Kidney (tissue), 14 donors: ENCODE measurements around the gene UNC13B. TPM values are rescaled to one million over a fixed set of nuclear protein-coding genes. Genes with fewer than 3 reads are reported as not detected.

Experiments
- DNase-seq, 5 donors: peaks; one replicate each; pipeline ENCODE4 v3.0.0-alpha.2; 2013 to 2020
- FAIRE-seq: peaks from 2 replicates; lab custom pipeline; 2012; peaks lifted over from hg19 to GRCh38; lab: Jason Lieb, UNC
- H3K27ac ChIP-seq, 2 donors: one replicate each; pipeline ENCODE4 v1.7.0; 2013; ENCODE audit warnings: low read depth in 2 of 2, low read length in 2 of 2, inconsistent platforms in 1 of 2
- H3K27me3 ChIP-seq: one replicate; pipeline ENCODE4 v1.7.1; 2013; ENCODE audit warnings: low read length, inconsistent platforms; ENCODE audit not compliant: control insufficient read depth, insufficient read depth
- H3K36me3 ChIP-seq, 3 donors: one replicate each; pipeline versions ENCODE4 v1.7.0 to v1.7.1; 2013; ENCODE audit warnings: low read length in 3 of 3, control low read depth in 1 of 3, inconsistent platforms in 1 of 3; ENCODE audit not compliant: insufficient read depth in 3 of 3, control insufficient read depth in 2 of 3
- H3K4me1 ChIP-seq, 3 donors: one replicate each; pipeline versions ENCODE4 v1.7.0 to v1.7.1; 2013; ENCODE audit warnings: low read length in 3 of 3, inconsistent platforms in 1 of 3, low read depth in 1 of 3; ENCODE audit not compliant: control insufficient read depth in 2 of 3, insufficient read depth in 2 of 3
- H3K4me3 ChIP-seq, 3 donors: one replicate each; pipeline versions ENCODE4 v1.7.0 to v1.8.1; 2013; ENCODE audit warnings: low read length in 3 of 3, control low read depth in 1 of 3, inconsistent platforms in 1 of 3
- H3K9ac ChIP-seq, 3 donors: one replicate each; pipeline versions ENCODE4 v1.7.0 to v1.7.1; 2013; ENCODE audit warnings: low read length in 3 of 3, control low read depth in 1 of 3, inconsistent platforms in 1 of 3
- H3K9me3 ChIP-seq, 3 donors: one replicate each; pipeline versions ENCODE4 v1.7.0 to v1.7.1; 2013; ENCODE audit warnings: low read length in 3 of 3, control low read depth in 1 of 3, inconsistent platforms in 1 of 3; ENCODE audit not compliant: control insufficient read depth in 2 of 3, insufficient read depth in 1 of 3
- CTCF ChIP-seq: IDR thresholded peaks from 3 replicates; pipeline ENCODE4 v1.5.1; 2012; ENCODE audit warnings: mild to moderate bottlenecking, moderate library complexity, borderline replicate concordance; ENCODE audit not compliant: insufficient read depth; ENCODE audit errors: extremely low read depth
- intact Hi-C: fragments of 100-400 bp; cut with DNase I; formaldehyde crosslinking; loops from one replicate; pipeline ENCODE4 v1.11.1; 2022
- polyA plus RNA-seq: library from polyadenylated mRNA; stranded (reverse); fragments of 350-450 nt; fragmentation: Illumina TruSeq; extraction: RNeasy Lipid Tissue Mini Kit (QIAGEN cat#74804); gene quantifications from one replicate; pipeline ENCODE4 v1.2.3, GENCODE V29; 2014; ENCODE audit warnings: low read depth, low replicate concordance; ENCODE audit not compliant: insufficient read depth
- total RNA-seq: library from RNA; stranded (reverse); fragmentation: NEBNext Ultra II Directional; extraction: Animal tissue kit (Norgen Biotek cat#: 25700); gene quantifications from one replicate; pipeline ENCODE4 v1.2.1, GENCODE V29; 2021
- donor health status: control.
- donor health status: control.
- donor health status: control.
- donor health status: control.
- donor health status: control.
- donor health status: DM: yes; HTN: yes; CAD: no.
- donor health status: Normal renal cell carcinoma (clear cell type).

UNC13B gene
- total and polyA plus RNA-seq, 2 donors from 2014 or later: 20.8 to 43.6 TPM

- H3K4me3 ChIP-seq: no peak overlapping the region
- H3K27me3 ChIP-seq: no peaks in the 10 kb centered on the region
- H3K9me3 ChIP-seq: no peaks in the 10 kb centered on the region
- DNase-seq: no peak
- no peaks in the 10 kb centered on the region for H3K36me3 ChIP-seq
- H3K9ac ChIP-seq: no peak overlapping the region
- no peak for FAIRE-seq
- no peak overlapping the region for H3K27ac ChIP-seq
- H3K4me1 ChIP-seq: peaks cover 0 to 8% (median 5%) of the 10 kb centered on the region in 3 donors
- intact Hi-C loops: no loop called here
- TF ChIP-seq CTCF: no peak
Observed at GRCh38 chr9:35353731-35354365, 192.0 kb downstream of the UNC13B start.

- Histone ChIP-seq H3K4me3 (no peak overlapping the region), H3K9me3 (no peaks in the 10 kb centered on the region), H3K27me3 (no peaks in the 10 kb centered on the region), H3K9ac (no peak overlapping the region), H3K27ac (no peak overlapping the region), H3K4me1 (peaks cover 0 to 4% (median 0%) of the 10 kb centered on the region in 3 donors), H3K36me3 (no peaks in the 10 kb centered on the region)
- DNase-seq (no peak), FAIRE-seq (no peak)
- intact Hi-C loops: no loop called here
- TF ChIP-seq CTCF: no peak
Observed at GRCh38 chr9:35355939-35356338, 194.1 kb downstream of the UNC13B start.

GRCh38 chr9:35357116-35357515 lies 195.3 kb downstream of the UNC13B start:
- Histone ChIP-seq H3K27ac (no peak overlapping the region), H3K9ac (no peak overlapping the region), H3K36me3 (no peaks in the 10 kb centered on the region), H3K27me3 (no peaks in the 10 kb centered on the region), H3K4me3 (no peak overlapping the region), H3K9me3 (no peaks in the 10 kb centered on the region), H3K4me1 (no peaks in the 10 kb centered on the region)
- intact Hi-C loops: no loop called here
- no peak for DNase-seq
- TF ChIP-seq CTCF: no peak
- no peak for FAIRE-seq

- TF ChIP-seq CTCF: no peak
- intact Hi-C loops: no loop called here
- no peak for DNase-seq
Observed at GRCh38 chr9:35357826-35358225, 196.0 kb downstream of the UNC13B start.

More at GRCh38 chr9:35357826-35358225, 196.0 kb downstream of the UNC13B start:
- H3K36me3 ChIP-seq: no peaks in the 10 kb centered on the region
- no peak overlapping the region for H3K27ac ChIP-seq
- H3K4me1 ChIP-seq: no peaks in the 10 kb centered on the region
- H3K9ac ChIP-seq: no peak overlapping the region
- no peak for FAIRE-seq
- no peaks in the 10 kb centered on the region for H3K27me3 ChIP-seq
- no peak overlapping the region for H3K4me3 ChIP-seq
- H3K9me3 ChIP-seq: no peaks in the 10 kb centered on the region
